HG03139 (cell line): ENCODE results near the gene RPL10L.

ENCODE experiments used
- ATAC-seq: cut with Tn5 transposase; IDR thresholded peaks from one replicate; pipeline ENCODE4 v1.9.1; 2021; ENCODE audit not compliant: unreplicated experiment

Gene RPL10L

GRCh38 chr14:46651526-46652144 is at the start of gene RPL10L:
RPL10L (minus strand) TSS chr14:46651781; CDS start chr14:46651736, 45 bp downstream.
- ATAC-seq: no peak

GRCh38 chr14:46691819-46692218 is 40.2 kb upstream of the RPL10L start:
- ATAC-seq: no peak

DNA sequence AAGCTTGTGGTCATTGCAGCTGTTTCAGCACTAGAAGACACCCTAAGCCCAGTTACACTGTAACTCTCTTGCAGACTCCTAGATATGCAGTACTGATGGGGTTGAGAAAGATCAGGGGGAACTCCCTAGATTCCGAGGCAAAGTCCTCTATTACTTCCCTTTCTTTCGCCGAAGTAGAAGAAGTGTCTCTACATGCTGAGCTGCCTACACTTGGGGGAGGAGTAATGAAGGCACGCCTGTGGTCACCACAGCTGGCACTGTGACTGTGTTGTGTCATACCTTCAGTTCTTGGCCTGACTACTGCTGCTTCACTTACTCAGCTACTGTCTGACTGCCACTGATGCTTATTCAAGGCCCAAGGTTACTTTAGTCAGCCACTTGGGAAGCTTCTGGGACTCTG is 35.1 kb upstream of the RPL10L start:
- no peak for ATAC-seq

GRCh38 chr14:46672128-46672527 is 20.5 kb upstream of the RPL10L start:
- ATAC-seq: no peak

- ATAC-seq: no peak
These were observed 11.8 kb upstream of the RPL10L start for GRCh38 chr14:46663382-46663781.

DNA sequence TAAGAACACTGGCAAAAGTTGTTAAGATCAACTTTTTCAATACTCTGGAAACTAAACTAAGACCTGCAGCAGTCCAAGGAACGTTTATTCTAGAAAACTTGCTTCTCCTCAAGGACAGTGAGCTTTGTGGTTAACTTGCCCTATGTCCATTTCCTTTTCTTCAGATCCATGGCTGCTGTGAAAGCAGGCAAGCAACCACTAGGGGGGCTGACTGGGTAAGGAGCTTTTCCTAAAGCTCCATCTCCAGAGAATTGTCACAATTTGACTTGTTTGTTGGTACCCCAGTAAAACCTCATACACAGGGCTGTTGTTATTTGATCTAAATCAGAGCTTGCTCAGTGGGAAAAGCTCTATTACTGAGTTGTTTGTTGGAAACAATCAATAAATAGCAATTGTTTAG is 10.1 kb upstream of the RPL10L start:
- no peak for ATAC-seq

GRCh38 chr14:46653031-46653755 is 1.6 kb upstream of the RPL10L start:
- ATAC-seq: no peak

DNA sequence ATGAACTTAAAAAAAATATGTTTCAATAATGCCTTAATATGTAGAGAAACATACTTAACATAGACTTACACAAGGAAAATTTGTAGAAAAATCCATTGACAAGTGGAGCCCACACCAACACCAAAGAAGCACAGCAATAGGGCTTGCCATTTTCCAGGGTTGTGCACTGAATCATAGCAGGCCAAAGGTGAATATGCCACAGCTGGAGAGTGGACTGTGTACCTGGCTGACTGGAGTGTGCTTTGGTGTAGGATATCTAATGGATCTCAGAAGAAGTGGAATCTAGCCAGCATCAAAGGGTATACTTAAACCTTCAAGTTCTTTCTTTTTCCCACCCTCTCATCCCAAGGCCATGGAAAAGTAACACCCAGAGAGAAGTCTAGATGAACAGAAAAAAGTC is 4.8 kb downstream of the RPL10L start:
- ATAC-seq: no peak

- ATAC-seq: no peak
These were observed 24.7 kb downstream of the RPL10L start for GRCh38 chr14:46626876-46627275.
